Neutrophil (primary cell): ENCODE data around the gene TSPAN4.

Experiments
- H3K27ac ChIP-seq: fragments of 200-600 bp; sonication (generic); 2 replicates; pipeline ENCODE4 v1.5.1; 2016; ENCODE audit warnings: mild to moderate bottlenecking, moderate library complexity
- H3K27me3 ChIP-seq: fragments of 200-600 bp; sonication (generic); 2 replicates; pipeline ENCODE4 v1.6.0; 2016; ENCODE audit warnings: mild to moderate bottlenecking
- H3K36me3 ChIP-seq: fragments of 200-600 bp; sonication (generic); 2 replicates; pipeline ENCODE4 v1.5.1; 2017
- H3K4me1 ChIP-seq, 2 experiments: fragments of 200-600 bp in 1 of 2; sonication (generic) in 1 of 2; 1 replicate in 1 of 2; 2 replicates in 1 of 2; pipeline versions ENCODE4 v1.5.1 to v1.6.1; 2013 to 2016; ENCODE audit warnings: low read depth in 1 of 2, low read length in 1 of 2, mild to moderate bottlenecking in 1 of 2, moderate library complexity in 1 of 2; ENCODE audit not compliant: control insufficient read depth in 1 of 2, insufficient read depth in 1 of 2
- H3K4me3 ChIP-seq, 2 experiments: fragments of 200-600 bp in 1 of 2; sonication (generic) in 1 of 2; 1 replicate in 1 of 2; 2 replicates in 1 of 2; pipeline ENCODE4 v1.5.1; 2013 to 2016; ENCODE audit warnings: low read depth in 1 of 2, low read length in 1 of 2, mild to moderate bottlenecking in 1 of 2, moderate library complexity in 1 of 2
- H3K9me3 ChIP-seq: fragments of 200-600 bp; sonication (generic); 2 replicates; pipeline ENCODE4 v1.5.1; 2016
- TF ChIP-seq, protein P1 (sequence below): fragments of 200-600 bp; sonication (generic); IDR thresholded peaks from 2 replicates; pipeline ENCODE4 v1.5.1; 2016; ENCODE audit warnings: antibody characterized with exemption

The TSPAN4 gene, protein sequence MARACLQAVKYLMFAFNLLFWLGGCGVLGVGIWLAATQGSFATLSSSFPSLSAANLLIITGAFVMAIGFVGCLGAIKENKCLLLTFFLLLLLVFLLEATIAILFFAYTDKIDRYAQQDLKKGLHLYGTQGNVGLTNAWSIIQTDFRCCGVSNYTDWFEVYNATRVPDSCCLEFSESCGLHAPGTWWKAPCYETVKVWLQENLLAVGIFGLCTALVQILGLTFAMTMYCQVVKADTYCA

DNA sequence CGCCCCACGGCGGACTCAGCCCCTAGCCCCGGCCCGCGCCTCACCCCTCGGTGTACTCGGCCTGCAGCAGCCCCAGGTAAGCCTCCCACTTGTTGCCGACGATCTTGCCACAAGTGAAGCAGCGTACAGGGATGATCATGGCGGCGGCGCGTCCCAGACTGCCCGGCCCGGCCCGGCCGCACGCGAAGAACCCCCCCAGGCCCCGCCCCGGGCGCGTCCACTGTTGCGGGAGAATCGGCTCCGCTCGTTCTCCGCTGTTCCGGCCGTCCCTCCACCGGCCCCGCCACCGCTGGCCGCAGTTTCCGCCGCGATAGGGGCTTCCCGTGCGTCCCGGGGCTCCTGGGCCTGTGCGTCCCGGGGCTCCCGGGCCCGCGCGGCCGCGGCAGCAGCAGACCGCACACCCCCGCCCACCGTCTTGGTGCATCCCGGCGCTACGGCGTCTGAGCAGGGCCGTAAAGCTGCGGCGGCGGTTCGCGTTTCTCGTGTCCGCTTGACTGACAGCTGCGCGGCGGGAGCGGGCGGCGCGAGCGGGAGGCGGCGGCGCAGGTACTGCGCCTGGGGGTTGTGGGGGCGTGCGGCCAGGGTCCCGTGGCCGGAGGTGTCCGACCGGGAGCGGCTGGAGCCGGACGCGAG, at the start of gene TSPAN4, which contains the start of gene POLR2L:
TSPAN4 (plus strand) TSS at position 483 of the 633 bp plus-strand sequence. CDS start 7,453 bp downstream, outside the sequence.
POLR2L (minus strand) TSS at position 160 of the 633 bp plus-strand sequence; CDS start at position 139, 21 bp downstream.
- TF ChIP-seq, protein P1, sequence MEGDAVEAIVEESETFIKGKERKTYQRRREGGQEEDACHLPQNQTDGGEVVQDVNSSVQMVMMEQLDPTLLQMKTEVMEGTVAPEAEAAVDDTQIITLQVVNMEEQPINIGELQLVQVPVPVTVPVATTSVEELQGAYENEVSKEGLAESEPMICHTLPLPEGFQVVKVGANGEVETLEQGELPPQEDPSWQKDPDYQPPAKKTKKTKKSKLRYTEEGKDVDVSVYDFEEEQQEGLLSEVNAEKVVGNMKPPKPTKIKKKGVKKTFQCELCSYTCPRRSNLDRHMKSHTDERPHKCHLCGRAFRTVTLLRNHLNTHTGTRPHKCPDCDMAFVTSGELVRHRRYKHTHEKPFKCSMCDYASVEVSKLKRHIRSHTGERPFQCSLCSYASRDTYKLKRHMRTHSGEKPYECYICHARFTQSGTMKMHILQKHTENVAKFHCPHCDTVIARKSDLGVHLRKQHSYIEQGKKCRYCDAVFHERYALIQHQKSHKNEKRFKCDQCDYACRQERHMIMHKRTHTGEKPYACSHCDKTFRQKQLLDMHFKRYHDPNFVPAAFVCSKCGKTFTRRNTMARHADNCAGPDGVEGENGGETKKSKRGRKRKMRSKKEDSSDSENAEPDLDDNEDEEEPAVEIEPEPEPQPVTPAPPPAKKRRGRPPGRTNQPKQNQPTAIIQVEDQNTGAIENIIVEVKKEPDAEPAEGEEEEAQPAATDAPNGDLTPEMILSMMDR, result no peak
- Histone ChIP-seq H3K4me3 (peak within 1 kb of the TSS; percentile 71 to 75), H3K27ac (peak within 1 kb of the TSS; percentile 93), H3K9me3 (no peaks in the 10 kb centered on the region), H3K27me3 (peaks cover 48% of the 10 kb centered on the region), H3K4me1 (peaks cover 29 to 42% of the 10 kb centered on the region in 2 experiments), H3K36me3 (peaks cover 31% of the 10 kb centered on the region)

DNA sequence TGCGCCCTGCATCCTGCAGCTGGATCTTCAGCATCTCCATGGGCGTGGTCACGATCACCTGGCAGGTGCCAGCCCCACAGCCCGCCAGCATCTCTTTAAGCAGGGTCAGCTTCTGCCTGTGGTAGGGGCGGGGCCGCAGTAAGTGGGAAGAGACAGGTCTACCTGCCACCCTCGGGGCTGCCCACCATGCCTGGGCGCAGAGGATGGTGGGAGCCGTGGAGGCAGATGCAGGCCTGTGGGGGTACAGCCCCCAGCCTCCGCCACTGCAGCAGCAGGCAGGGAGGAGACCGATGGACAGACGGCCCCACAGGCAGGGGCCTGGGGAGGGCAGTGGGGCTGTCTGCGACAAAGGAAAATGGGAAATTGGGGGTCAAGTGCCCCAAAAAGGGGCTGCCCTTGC, 49.8 kb upstream of the TSPAN4 start:
- H3K4me3 ChIP-seq, result no peak overlapping the region
- TF ChIP-seq, protein P1, result no peak
- peaks cover 22 to 31% of the 10 kb centered on the region in 2 experiments for H3K4me1 ChIP-seq
- peaks cover 7% of the 10 kb centered on the region for H3K36me3 ChIP-seq
- H3K27ac ChIP-seq, result no peak overlapping the region
- no peaks in the 10 kb centered on the region for H3K9me3 ChIP-seq
- peaks cover 35% of the 10 kb centered on the region for H3K27me3 ChIP-seq

DNA sequence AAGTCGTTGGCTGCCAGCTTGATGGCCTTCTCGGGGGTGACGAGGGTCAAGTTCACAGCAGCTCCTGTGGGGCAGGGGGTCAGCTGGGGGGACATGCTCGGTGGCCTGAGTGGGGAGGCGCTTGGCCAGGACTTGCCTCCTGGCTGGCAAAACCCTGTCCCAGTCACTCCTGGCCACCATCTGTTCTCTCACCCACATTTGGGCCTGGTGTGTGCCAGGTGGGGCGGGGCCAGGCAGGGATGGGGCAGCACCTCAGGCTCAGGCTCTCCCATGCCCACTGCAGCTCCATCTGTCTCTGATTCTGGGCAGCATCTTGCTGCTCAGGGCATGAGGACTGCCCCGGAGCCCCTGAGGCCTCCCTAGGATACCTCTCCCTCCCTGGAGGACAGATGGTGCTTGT, 49.1 kb upstream of the TSPAN4 start:
- H3K27ac ChIP-seq, result no peak overlapping the region
- H3K27me3 ChIP-seq, result peaks cover 28% of the 10 kb centered on the region
- no peaks in the 10 kb centered on the region for H3K9me3 ChIP-seq
- H3K36me3 ChIP-seq, result peaks cover 7% of the 10 kb centered on the region
- peaks cover 25 to 36% of the 10 kb centered on the region in 2 experiments for H3K4me1 ChIP-seq
- no peak overlapping the region for H3K4me3 ChIP-seq
- TF ChIP-seq, protein P1, result no peak

DNA sequence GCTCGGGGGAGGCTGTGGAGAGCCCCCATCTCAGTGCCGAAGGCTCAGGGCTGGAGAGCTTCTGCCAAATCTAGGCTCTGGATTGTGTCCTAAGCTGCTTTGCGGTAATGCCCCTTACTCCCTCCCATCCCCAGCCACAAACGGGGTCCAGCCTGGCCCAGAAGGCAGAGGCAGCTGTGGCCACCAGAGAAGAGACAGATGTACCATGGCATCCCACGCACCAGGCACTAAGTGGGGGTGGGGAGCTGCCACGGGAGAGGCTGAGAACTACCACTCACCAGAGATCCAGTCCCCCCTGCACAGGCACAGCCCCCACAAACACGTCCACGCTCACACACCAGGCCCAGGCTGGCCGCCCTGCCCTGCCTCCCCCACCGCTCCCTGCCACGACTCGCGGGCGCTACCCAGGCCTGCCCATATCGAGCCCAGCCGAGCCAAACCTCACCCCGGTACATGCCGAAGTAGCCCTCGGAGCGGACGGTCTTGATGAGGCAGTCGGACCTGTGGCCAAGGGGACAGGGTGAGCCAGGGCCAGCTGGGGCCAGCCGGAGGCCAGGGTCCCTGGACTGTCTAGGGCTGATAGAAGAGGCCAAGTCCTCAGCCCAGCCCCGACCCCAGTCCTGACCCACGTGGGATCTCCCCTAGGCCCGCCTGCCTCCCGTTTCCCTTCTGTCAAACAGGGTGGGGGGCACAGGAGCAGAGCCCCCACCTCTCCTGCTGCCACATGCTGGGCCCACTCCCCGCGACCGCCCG, 48.5 kb upstream of the TSPAN4 start:
- no peak overlapping the region for H3K4me3 ChIP-seq
- H3K36me3 ChIP-seq, result peaks cover 7% of the 10 kb centered on the region
- peaks cover 26 to 37% of the 10 kb centered on the region in 2 experiments for H3K4me1 ChIP-seq
- TF ChIP-seq, protein P1, result no peak
- no peaks in the 10 kb centered on the region for H3K9me3 ChIP-seq
- H3K27me3 ChIP-seq, result peaks cover 21% of the 10 kb centered on the region
- H3K27ac ChIP-seq, result no peak overlapping the region

DNA sequence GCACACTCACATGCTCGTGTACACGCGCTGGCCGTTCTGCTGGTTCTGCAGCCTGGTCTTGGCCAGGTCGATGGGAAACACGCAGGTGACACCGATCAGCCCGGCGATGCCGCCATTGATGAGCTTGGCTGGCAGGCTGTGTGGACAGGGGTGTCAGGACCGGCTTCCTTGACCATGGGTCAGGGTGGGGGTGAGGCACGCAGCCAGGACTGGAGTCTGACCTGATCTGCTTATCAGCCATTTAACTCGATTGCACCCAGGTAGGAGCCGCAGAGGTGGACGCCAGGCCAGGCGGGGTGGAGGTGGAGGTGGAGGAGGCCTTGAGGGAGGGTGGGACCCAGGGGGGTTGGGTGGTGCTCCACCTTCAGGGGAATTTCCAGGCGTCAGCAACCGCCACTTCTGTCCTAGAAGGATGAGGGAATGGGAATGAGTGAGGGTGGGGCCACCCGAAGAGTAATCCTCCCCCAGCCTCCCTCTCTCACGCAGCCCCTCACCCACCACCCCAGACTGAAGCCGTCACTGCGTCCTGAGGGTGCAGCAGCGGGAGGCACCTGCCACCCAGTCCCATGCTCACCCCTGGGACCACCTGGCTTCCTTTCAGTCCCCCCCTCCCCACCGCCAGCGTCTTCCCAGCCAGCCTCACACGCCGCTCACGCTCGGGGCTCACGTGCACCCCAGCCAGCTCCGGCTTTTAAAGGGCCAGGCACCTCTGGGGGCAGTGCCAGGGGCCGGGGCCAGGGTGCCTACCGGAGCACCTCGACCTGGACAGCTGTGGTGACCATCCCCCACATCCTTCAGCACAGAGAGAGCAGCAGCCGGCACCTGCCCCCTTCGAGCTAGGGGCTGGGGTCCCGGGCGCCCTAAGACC, 47.7 kb upstream of the TSPAN4 start:
- no peak overlapping the region for H3K27ac ChIP-seq
- TF ChIP-seq, protein P1, result no peak
- H3K4me1 ChIP-seq, result peaks cover 26 to 35% of the 10 kb centered on the region in 2 experiments
- peak overlapping the region in 1 of 2 experiments; percentile 90 for H3K4me3 ChIP-seq
- H3K9me3 ChIP-seq, result no peaks in the 10 kb centered on the region
- H3K36me3 ChIP-seq, result peaks cover 7% of the 10 kb centered on the region
- peaks cover 13% of the 10 kb centered on the region for H3K27me3 ChIP-seq
